ENCODE measurements around the gene RNLS.

DNA sequence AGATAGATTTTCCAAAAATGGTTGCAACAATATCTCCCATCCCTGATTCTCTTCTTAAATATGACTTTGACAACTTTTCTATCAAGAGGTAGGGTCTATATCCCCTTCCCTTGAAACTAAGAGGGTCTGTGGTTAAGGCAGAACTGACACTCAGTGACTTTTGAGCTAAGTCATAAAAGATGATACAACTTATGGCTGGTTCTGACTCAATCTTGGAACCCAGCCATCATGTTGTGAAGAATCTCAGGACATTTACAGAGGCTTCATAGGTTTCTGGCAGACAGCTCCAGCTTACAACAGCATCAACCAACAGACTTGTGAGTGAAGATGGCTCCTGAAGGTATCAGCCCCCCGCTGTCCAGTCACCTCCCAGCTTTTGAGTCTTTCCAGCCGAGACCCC is 203.5 kb downstream of the RNLS start:
- TF ChIP-seq, protein P1, sequence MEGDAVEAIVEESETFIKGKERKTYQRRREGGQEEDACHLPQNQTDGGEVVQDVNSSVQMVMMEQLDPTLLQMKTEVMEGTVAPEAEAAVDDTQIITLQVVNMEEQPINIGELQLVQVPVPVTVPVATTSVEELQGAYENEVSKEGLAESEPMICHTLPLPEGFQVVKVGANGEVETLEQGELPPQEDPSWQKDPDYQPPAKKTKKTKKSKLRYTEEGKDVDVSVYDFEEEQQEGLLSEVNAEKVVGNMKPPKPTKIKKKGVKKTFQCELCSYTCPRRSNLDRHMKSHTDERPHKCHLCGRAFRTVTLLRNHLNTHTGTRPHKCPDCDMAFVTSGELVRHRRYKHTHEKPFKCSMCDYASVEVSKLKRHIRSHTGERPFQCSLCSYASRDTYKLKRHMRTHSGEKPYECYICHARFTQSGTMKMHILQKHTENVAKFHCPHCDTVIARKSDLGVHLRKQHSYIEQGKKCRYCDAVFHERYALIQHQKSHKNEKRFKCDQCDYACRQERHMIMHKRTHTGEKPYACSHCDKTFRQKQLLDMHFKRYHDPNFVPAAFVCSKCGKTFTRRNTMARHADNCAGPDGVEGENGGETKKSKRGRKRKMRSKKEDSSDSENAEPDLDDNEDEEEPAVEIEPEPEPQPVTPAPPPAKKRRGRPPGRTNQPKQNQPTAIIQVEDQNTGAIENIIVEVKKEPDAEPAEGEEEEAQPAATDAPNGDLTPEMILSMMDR (IDR thresholded peaks at IDR 0.05), result no peak
- TF ChIP-seq POLR2A (IDR thresholded peaks at IDR 0.05) (no peak), POLR2AphosphoS5 (IDR thresholded peaks at IDR 0.05; ENCODE audit: insufficient read depth in 1 of 2, low read depth in 1 of 2) (no peak)

Data from vagina (tissue), 2 donors.